ENCODE measurements around the gene NRBF2. TPM values are rescaled to one million over a fixed set of nuclear protein-coding genes. Genes with fewer than 3 reads are reported as not detected.
"Not testable (repeated sequence)": the region's sequence is repeated elsewhere in the genome, so short reads cannot be mapped to it uniquely, and the experiment has no call there.

NRBF2 gene
- total RNA-seq, result 14.2 and 18.8 TPM in 2 replicates

DNA sequence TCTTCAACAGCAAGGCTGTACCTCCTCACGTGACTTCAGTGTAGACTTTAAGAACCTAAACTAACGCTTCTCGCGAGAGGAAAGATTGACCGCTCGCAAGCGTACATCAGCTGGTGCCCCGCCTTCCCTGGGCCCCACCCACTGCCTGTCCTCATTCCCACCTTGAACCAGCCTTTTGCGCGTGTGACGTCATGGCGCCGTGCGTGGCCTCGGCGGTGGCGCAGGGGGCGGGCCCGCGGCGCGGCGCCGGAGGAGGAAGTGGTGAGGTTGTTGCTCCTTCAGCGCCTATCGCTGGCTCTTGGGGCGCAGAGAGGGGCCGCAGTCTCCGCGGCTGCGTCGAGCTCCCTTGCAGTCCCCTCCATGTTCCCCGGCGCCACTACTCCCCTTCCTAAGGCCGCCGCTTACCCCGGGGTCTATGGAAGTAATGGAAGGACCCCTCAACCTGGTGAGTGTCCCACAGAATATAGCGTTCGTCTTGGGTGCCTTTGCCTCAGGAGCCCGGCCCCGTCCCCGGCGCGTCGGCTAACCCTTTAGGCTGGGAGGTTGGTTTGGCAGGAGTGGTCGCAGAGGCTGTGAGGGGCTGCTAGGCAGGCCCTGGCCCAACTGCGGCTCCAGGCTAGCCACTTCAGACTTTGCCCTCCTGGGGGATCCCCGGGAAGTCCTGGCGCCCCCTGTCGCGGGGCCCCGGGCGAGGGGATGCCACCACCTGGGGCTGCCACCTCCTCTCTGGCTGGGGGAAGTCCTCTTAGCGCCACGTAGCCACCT is at the start of gene NRBF2:
TSS of gene NRBF2 (plus strand) at position 273 of the 765 bp plus-strand sequence. CDS start at position 416, 143 bp downstream.
- DNase-seq (ENCODE audit: low read depth in 2 of 2), result peak; percentile 93 to 96

DNA sequence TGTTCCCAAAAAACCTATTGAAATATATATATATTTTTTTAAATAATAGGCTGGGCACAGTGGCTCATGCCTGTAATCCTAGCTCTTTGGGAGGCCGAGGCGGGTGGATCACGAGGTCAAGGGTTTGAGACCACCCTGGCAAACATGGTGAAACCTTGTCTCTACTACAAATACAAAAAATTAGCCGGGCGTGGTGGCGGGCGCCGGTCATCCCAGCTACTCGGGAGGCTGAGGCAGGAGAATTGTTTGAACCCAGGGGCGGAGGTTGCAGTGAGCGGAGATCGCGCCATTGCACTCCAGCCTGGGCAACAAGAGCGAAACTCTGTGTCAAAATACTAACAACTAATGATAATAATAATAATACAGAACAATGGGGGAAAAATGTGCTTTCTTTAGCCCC is 49.7 kb upstream of the NRBF2 start:
- DNase-seq (ENCODE audit: low read depth in 2 of 2), result not testable (repeated sequence)

DNA sequence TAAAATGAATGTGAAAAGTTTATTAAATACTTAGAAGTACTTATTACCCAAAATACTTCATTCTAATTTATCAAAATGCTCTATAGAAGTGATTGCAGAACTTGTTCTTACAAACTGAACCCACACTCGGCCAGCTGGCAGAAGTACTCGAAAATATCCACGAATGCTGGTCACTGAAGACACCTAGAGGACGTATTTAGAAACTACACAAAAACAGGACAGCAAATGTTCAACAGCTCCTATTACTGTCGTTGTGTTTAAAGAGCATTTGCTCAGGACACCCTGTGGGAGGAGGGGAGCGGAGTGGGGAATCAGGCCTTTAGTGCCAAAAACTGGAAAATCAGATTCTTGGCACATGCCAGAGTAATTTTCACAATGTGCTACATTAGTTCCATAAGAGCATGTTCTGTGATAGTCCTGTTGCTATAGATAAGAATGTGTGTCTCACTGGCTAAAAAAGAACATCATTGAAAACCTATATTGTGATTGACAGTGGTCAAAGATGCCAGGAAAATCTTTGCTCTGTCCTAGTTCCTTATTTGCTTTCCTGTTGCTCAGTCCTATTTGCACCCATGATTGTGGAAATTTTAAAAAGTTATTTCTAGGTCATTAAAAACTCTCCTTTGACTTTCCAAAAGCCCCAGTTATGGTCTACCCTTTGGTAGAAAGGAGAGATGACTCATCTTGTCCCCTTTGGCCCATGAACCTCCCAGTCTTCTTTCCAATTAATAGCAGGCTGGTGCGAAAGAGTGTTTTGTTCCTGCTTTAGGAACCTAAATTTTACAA is 49.0 kb upstream of the NRBF2 start:
- DNase-seq (ENCODE audit: low read depth in 2 of 2), result peak; percentile 61 to 68

DNA sequence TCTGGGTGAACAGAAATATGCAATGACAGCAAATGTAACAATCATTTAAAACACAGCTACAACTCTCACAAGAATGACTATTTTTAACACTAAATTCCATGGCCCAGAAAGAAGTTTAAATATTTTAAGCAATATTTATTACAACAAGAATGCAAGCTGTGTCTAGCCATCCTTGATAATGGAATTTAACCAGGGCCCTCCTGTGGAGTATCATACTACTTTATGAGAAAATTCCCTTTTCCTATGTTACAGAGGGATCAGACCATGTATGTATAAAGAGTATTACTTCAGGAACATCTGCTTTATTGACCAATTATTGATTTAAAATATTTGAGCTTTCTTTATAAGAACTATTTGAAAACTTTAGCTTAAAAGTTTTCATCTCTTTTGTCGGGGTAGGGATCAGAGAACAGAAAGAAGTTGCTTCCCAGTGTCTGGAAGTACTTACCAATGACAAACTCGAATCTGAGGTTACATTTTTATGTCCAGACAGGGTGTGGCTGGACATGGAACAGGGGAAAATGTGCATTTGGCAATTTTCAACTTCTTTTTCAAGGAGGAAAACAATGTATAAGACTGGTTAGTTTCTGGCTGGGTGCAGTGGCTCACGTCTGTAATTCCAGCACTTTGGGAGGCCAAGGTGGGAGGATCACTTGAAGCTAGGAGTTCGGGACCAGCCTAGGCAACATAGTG is 48.3 kb upstream of the NRBF2 start:
- DNase-seq (ENCODE audit: low read depth in 2 of 2), result no peak

DNA sequence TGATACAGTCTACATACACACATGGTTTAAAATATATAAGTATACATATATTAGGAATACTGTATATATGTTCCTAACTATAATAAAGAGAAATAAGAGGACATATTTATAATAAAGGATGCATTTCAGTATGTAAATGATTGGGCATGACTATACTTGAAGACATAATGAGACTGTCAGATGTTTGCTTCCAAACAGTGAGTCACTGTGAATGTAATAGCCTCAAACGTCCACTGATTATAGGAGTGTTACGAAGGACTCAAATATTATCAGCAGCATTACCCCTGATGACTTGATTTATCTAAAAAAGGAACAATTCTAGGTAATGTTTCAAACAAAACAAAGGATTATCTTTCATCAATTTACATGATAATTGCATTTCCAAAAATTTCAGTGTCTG is 39.9 kb upstream of the NRBF2 start:
- no peak for DNase-seq (ENCODE audit: low read depth in 2 of 2)

DNA sequence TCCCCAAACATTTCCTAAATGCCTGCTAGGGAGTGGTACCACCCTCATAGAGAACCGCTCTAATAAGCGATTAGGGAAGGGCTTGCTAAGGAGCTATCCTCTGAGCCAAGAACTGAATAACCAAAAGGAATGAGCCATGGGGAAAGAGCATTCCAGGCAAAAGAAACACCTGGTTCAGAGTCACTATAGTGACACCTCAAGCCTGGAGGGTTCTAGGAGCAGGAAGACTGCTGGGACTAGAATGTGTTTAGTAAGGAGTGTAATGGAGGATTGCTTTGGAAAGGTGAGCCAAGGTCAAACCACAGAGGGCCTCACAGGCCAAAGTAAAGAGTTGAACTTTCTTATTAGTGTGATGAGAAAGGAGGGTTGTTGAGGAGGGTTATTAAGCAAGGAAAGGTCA is 38.7 kb upstream of the NRBF2 start:
- no peak for DNase-seq (ENCODE audit: low read depth in 2 of 2)

DNA sequence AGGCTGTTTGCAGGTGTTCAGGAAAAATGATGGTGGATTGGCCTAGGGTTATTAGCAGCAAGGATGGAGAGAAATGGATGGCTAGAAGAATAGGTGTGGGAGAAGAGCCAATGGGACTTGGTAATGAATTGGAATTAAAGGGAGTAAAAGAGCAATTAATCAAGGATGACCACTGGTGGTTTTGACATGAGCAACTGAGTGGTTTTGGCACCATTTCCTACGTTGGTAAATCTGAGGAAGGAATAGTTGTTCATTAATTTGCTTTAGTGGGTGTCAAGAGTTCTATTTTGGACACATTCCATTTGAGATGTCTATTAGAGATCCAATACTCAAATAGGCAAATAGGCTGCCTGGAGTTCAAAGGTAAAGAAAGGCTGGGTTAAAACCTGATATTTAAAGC is 38.2 kb upstream of the NRBF2 start:
- no peak for DNase-seq (ENCODE audit: low read depth in 2 of 2)

DNA sequence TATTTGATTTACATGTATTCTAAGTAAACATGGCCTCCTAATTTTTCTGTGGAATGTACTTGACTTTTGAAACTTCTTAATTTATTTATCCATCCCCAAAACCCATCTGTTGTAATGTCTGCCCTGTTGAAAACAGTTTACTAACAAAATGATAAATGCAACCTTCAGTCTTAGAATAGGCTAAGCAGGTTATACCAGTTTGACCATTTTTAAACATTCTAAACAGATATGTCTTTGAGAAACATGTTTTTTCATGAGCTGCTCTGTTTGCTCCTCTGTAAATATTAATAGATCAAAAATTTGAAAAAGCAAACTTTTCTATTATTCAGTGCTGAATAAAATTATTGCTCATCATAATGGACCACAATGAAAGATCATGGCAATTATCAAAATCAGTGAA is 33.4 kb upstream of the NRBF2 start:
- DNase-seq (ENCODE audit: low read depth in 2 of 2), result no peak

DNA sequence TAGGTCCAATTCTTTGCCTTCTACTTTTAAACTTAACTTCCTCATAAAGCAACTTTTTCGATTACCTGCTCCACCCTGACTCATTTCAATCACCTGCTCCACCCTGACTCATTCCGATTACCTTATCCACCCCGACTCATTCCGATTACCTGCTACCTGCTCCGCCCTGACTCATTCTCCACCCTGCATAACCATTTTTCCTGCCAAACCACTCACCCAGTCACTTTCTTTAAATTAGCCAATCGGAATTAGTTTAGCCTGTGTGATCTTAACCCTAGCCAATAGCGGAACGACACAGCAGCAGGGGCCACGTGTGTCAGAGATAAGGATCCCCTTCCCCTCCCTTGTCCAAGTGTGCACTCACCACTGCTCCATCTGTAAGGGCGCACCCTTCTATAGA is 32.0 kb upstream of the NRBF2 start:
- not testable (repeated sequence) for DNase-seq (ENCODE audit: low read depth in 2 of 2)

DNA sequence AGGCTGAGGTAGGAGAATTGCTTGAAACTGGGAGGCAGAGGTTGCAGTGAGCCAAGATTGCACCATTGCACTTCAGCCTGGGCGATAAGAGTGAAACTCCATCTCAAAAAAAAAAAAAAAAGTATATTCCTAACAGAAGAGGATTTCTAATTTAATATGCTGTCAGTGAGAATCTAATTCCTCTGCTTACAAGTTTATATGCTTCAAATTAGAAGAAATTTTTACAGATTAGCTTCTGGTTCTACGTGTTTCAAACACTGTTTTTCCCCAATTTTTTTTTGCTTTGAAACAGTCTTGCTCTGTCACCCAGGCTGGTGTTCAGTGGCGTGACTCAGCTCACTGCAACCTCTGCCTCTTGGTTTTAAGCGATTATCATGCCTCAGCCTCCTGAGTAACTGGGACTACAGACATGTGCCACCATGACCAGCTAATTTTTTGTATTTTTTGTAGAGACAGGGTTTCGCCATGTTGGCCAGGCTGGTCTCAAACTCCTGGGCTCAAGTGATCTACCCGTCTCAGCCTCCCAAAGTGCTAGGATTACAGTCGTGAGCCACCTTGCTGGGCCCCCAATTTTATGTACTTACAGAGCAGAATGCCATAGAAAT is 30.7 kb upstream of the NRBF2 start:
- not testable (repeated sequence) for DNase-seq (ENCODE audit: low read depth in 2 of 2)

DNA sequence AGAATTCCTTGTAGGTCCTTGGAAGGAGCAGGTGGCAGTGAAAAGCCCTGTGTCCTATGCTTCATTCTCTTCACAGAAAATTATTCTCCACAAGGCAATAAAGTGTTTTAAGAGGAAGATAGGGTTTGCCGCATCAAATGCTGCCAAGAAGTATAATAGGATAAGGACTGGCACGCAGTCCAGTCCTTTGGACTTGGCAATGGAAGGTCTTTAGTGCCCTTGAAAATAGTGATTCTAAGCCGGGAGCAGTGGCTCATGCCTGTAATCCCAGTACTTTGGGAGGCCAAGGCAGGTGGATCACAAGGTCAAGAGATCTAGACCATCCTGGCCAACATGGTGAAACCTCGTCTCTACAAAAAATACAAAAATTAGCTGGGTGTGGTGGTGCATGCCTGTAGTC is 29.9 kb upstream of the NRBF2 start:
- not testable (repeated sequence) for DNase-seq (ENCODE audit: low read depth in 2 of 2)

DNA sequence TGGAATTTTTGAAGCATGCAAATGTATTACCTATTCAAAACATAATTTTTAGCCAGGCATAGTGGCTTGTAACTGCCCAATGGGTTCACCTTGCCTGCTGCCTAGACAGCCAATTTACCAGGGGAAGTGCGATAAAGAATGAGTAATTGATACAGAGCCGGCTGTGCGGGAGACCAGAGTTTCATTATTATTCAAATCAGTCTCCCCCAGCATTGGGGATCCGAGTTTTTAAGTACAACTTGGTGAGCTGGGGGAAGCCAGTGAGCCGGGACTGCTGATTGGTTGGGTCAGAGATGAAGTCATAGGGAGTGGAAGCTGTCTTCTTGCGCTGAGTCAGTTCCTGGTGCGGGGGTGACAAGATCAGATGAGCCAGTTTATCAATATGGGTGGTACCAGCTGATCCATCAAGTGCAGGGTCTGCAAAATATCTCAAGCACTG is 29.1 kb upstream of the NRBF2 start:
- DNase-seq (ENCODE audit: low read depth in 2 of 2), result no peak

DNA sequence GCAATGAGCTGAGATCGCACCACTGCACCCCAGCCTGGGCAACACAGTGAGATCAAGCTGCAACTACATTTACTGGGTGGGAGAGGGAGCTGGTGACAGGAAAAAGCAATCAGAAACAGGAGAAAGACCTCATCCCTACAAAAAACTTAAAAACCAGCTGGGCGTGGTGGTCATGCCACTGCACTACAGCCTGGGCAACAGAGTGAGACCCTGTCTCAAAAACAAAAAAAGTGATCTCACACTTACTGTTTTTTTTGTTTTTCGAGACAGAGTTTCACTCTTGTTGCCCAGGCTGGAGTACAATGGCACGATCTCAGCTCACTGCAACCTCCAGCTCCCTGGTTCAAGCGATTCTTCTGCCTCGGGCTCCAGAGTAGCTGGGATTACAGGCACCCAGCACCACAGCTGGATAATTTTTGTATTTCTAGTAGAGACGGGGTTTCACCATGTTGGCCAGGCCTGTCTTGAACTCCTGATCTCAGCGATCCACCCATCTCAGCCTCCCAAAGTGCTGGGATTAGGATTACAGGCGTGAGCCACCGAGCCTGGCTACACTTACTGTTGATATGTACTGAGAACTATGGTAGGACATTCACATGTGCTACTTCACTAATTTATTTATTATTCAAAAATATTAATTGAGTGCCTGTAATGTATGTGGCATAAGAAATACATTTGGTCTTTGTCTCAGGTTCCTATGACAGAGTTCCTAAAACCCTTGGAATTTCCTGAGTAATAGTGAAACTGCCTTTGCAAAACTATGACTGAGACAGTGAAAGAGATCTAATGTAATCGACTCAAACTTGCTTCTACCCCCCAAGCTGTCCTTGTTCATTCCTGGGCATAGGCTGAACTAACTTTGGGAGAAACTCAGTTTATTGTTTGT is 27.7 kb upstream of the NRBF2 start:
- no peak for DNase-seq (ENCODE audit: low read depth in 2 of 2)

DNA sequence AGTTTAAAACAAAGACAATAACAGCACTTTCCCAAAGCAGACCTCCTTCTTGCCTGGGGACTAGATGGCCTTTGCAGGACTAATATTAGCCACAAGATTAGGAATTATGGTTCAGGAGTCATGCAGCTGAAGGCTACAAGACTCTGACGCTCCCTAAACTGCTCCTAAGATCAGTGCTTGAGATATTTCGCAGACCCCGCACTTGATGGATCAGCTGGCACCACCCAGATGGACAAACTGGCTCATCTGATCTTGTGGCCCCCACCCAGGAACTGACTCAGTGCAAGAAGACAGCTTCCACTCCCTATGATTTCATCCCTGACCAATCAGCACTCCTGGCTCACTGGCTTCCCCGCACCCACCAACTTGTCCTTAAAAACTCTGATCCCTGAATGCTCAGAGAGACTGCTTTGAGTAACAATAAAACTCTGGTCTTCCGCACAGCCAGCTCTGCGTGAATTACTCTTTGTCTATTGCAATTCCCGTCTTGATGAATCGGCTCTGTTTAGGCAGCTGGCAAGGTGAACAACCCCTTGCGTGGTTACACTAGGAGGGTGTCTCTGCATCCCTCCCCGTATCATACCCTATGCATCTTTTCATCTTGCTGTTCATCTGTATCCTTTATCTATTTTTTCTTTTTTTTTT is 26.9 kb upstream of the NRBF2 start:
- DNase-seq (ENCODE audit: low read depth in 2 of 2), result no peak

DNA sequence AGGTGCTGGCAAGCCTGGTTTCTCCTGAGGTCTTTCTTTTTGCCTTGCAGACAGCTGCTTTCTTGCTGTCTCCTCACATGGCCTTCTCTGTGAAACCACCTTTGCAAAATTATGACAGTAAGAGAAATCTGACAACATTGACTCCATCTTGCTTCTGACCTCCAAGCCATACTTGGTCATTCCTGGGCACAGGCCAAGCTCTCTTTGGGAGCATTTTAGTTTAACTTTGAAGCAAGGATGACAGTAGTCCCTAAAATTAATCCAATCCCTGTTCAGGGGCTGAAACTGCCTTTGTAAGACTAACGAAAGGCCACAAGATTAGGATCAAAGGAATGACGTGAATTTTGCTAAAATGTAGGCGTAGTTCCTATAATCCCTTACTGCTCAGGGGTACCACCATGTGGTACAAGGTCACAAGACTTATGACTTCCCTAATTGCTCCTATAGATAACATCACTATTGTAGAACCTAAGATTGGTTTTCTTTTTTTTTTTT is 25.1 kb upstream of the NRBF2 start:
- DNase-seq (ENCODE audit: low read depth in 2 of 2), result no peak

DNA sequence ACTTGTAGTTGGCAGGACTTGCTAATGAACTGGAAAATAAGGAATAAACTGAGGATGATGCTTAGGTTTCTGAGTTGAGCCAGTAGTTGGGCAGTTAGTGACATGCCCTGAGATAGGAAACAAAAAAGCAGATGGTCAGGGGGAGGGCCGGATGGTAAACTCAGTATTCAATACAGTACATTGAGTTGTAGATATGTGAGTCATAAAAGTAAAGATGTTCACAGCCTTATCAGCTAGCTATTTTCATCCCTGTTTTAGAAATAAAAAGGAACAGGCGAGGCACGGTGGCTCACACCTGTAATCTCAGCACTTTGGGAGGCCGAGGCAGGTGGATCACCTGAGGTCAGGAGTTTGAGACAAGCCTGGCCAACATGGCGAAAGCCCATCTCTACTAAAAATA is 22.2 kb upstream of the NRBF2 start:
- no peak for DNase-seq (ENCODE audit: low read depth in 2 of 2)

DNA sequence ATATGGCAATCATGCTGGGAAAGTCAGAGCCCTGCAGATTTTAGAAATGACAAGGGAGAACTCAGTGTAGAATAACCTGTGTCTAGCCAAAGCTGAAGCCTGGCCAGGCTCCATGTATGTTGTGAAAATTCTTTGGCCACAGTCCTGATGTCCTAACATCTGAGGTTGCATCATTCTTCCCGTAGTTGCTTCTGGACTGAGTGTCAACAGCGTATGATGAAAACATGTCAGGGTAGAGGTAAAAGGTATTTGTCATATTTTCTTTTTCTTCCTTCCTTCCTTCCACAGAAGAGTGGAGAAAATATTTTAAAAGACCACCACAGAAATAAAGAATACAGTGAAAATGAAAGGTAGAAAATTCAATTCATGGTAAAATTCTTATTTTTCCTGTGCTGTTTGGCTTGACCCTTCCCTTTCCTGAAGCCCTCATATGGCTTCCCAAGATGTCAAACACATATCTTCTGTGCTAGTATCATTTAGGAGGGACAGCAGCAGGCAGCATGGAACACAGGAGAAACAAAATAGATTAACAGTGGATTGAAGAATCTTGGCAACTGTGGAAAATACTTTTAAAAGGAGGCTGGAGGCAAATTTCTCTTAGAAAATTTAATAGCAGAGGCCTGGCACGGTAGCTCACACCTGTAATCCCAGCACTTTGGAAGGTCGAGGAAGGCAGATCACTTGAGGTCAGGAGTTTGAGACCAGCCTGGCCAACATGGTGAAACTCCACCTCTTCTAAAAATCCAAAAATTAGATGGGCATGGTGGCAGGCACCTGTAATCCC is 18.9 kb upstream of the NRBF2 start:
- peak; percentile 27 to 86 for DNase-seq (ENCODE audit: low read depth in 2 of 2)

DNA sequence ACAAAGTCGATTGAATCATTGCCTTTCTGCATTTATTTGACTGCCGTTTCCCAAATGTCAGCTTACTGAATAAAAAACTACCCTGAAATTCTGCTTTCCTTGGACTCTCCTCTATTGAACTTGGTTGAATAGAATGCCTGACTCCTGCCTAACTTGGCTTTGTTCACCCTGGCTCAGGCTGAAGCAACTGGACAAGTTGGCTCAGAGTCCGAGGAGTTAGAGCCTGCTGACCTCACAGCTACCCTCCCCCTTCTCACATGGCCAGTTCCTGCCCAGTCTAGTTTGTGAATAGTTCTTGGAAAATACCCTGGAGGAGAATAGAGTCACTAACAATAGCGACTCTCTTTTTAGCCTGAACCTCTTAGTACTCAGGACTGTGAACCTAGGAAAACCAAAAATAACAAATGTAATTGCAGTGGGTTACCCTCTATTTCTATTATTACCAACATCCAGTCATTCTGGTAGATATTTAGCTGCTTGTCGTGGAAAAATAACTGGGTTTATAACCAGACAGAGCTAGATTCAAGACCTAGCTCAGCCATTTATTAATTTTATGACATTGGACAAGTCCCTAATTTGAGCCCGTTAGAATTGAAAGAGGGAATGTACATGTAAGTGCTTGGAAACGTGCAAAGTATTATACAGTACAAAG is 17.3 kb upstream of the NRBF2 start:
- DNase-seq (ENCODE audit: low read depth in 2 of 2), result peak in 1 of 2 donors; percentile 10
